Right atrium auricular region (tissue), 2 donors: ENCODE measurements around the gene COG4. TPM values are rescaled to one million over a fixed set of nuclear protein-coding genes. Genes with fewer than 3 reads are reported as not detected.
"Not testable (repeated sequence)": the region's sequence is repeated elsewhere in the genome, so short reads cannot be mapped to it uniquely, and the experiment has no call there.

ENCODE experiments used
- DNase-seq: peaks from one replicate; pipeline ENCODE4 v3.0.0-alpha.2; 2019; ENCODE audit warnings: low spot score
- H3K27ac ChIP-seq, 2 donors: fragments of 200-600 bp; sonication (generic); 1 replicate in 1 of 2; 2 replicates in 1 of 2; pipeline ENCODE4 v1.5.1; 2016 to 2019
- H3K27me3 ChIP-seq, 2 donors: fragments of 200-600 bp; sonication (generic); one replicate each; pipeline versions ENCODE4 v1.5.1 to v1.6.0; 2017 to 2019
- H3K36me3 ChIP-seq: fragments of 200-600 bp; sonication (generic); one replicate; pipeline ENCODE4 v1.5.1; 2016
- H3K4me1 ChIP-seq, 2 donors: fragments of 200-600 bp; sonication (generic); one replicate each; pipeline versions ENCODE4 v1.5.1 to v1.6.0; 2017 to 2019
- H3K4me3 ChIP-seq, 2 donors: fragments of 200-600 bp; sonication (generic); 1 replicate in 1 of 2; 2 replicates in 1 of 2; pipeline ENCODE4 v1.5.1; 2017 to 2019; ENCODE audit warnings: mild to moderate bottlenecking in 1 of 2, moderate library complexity in 1 of 2
- H3K9me3 ChIP-seq, 2 donors: fragments of 200-600 bp; sonication (generic); one replicate each; pipeline ENCODE4 v1.5.1; 2019
- CTCF ChIP-seq, 2 donors: fragments of 200-600 bp; sonication (generic); IDR thresholded peaks; one replicate each; pipeline ENCODE4 v1.5.1; 2019; ENCODE audit warnings: antibody characterized with exemption in 2 of 2
- total RNA-seq, 2 donors: library from RNA; depleted of rRNA; stranded (reverse); fragments of >200 nt; gene quantifications; one replicate each; pipeline ENCODE4 v1.1.0, GENCODE V29; 2016

The COG4 gene
- total RNA-seq, 2 donors from 2014 or later: 29.1 to 41.8 TPM

- Histone ChIP-seq H3K27me3 (no peaks in the 10 kb centered on the region), H3K4me1 (no peaks in the 10 kb centered on the region), H3K27ac (no peak overlapping the region), H3K9me3 (no peaks in the 10 kb centered on the region), H3K36me3 (peaks cover 97% of the 10 kb centered on the region), H3K4me3 (no peak overlapping the region)
- TF ChIP-seq CTCF (IDR thresholded peaks at IDR 0.05): no peak
- DNase-seq: no peak
Observed at GRCh38 chr16:70540994-70541393, 17.6 kb upstream of the COG4 start.

GRCh38 chr16:70534971-70535370 is 11.6 kb upstream of the COG4 start:
- H3K27ac ChIP-seq: no peak overlapping the region
- no peak for DNase-seq
- TF ChIP-seq CTCF (IDR thresholded peaks at IDR 0.05): no peak
- H3K9me3 ChIP-seq: no peaks in the 10 kb centered on the region
- no peaks in the 10 kb centered on the region for H3K4me1 ChIP-seq
- no peaks in the 10 kb centered on the region for H3K27me3 ChIP-seq
- peaks cover 100% of the 10 kb centered on the region for H3K36me3 ChIP-seq
- H3K4me3 ChIP-seq: no peak overlapping the region

GRCh38 chr16:70529954-70530353 is 6.6 kb upstream of the COG4 start:
- DNase-seq, H3K4me3 ChIP-seq, H3K27me3 ChIP-seq, H3K9me3 ChIP-seq, H3K27ac ChIP-seq: not testable (repeated sequence)
- peaks cover 0 to 35% of the 10 kb centered on the region in 2 donors for H3K4me1 ChIP-seq
- peaks cover 76% of the 10 kb centered on the region for H3K36me3 ChIP-seq

- Histone ChIP-seq H3K9me3 (no peaks in the 10 kb centered on the region), H3K27me3 (no peaks in the 10 kb centered on the region), H3K27ac (no peak overlapping the region), H3K36me3 (peaks cover 69% of the 10 kb centered on the region), H3K4me1 (peaks cover 0 to 40% of the 10 kb centered on the region in 2 donors), H3K4me3 (no peak overlapping the region)
- DNase-seq: no peak
- peak; percentile 25 to 61 for TF ChIP-seq CTCF (IDR thresholded peaks at IDR 0.05)
Observed at GRCh38 chr16:70529051-70529777, 5.9 kb upstream of the COG4 start.

- Histone ChIP-seq H3K27me3 (no peaks in the 10 kb centered on the region), H3K9me3 (no peaks in the 10 kb centered on the region), H3K4me1 (peaks cover 0 to 45% of the 10 kb centered on the region in 2 donors), H3K36me3 (peaks cover 51% of the 10 kb centered on the region), H3K27ac (no peak overlapping the region), H3K4me3 (no peak overlapping the region)
- DNase-seq: no peak
- TF ChIP-seq CTCF (IDR thresholded peaks at IDR 0.05): no peak
Observed at GRCh38 chr16:70527315-70527996, 4.1 kb upstream of the COG4 start.

GRCh38 chr16:70526403-70526802 is 3.0 kb upstream of the COG4 start:
- DNase-seq: no peak
- H3K27ac ChIP-seq: no peak overlapping the region
- H3K27me3 ChIP-seq: no peaks in the 10 kb centered on the region
- no peak for TF ChIP-seq CTCF (IDR thresholded peaks at IDR 0.05)
- peaks cover 0 to 51% of the 10 kb centered on the region in 2 donors for H3K4me1 ChIP-seq
- H3K9me3 ChIP-seq: no peaks in the 10 kb centered on the region
- H3K4me3 ChIP-seq: no peak overlapping the region
- H3K36me3 ChIP-seq: peaks cover 41% of the 10 kb centered on the region

- peak overlapping the region; percentile 63 to 88 for H3K4me3 ChIP-seq
- peaks cover 21% of the 10 kb centered on the region for H3K36me3 ChIP-seq
- peak; percentile 60 for DNase-seq
- H3K27ac ChIP-seq: peak overlapping the region; percentile 70 to 91
- not testable (repeated sequence) for H3K9me3 ChIP-seq, H3K27me3 ChIP-seq
- peaks cover 0 to 51% of the 10 kb centered on the region in 2 donors for H3K4me1 ChIP-seq
Observed at GRCh38 chr16:70524399-70524825, 1.1 kb upstream of the COG4 start.
